HUES48 (cell line): Measurements from ENCODE around the gene CNTN4.

Experiments
- H3K27ac ChIP-seq: one replicate; pipeline ENCODE4 v1.7.0; 2013; ENCODE audit warnings: low read depth, low read length, inconsistent platforms
- H3K27me3 ChIP-seq: 2 replicates; pipeline ENCODE4 v1.6.1; 2013; ENCODE audit warnings: mild to moderate bottlenecking, low read length; ENCODE audit not compliant: control insufficient read depth, insufficient read depth
- H3K36me3 ChIP-seq: 2 replicates; pipeline ENCODE4 v1.6.1; 2013; ENCODE audit warnings: low read length; ENCODE audit not compliant: control insufficient read depth, insufficient read depth
- H3K4me1 ChIP-seq: 2 replicates; pipeline ENCODE4 v1.6.1; 2013; ENCODE audit warnings: mild to moderate bottlenecking, low read length; ENCODE audit not compliant: control insufficient read depth, insufficient read depth
- H3K4me3 ChIP-seq: 2 replicates; pipeline ENCODE4 v1.5.1; 2013; ENCODE audit warnings: mild to moderate bottlenecking, low read depth, low read length
- H3K9ac ChIP-seq: 2 replicates; pipeline ENCODE4 v1.6.1; 2013; ENCODE audit warnings: mild to moderate bottlenecking, low read depth, low read length, moderate library complexity
- H3K9me3 ChIP-seq: 2 replicates; pipeline ENCODE4 v1.6.1; 2013; ENCODE audit warnings: low read length; ENCODE audit not compliant: control insufficient read depth, insufficient read depth

Gene CNTN4

GRCh38 chr3:2390926-2391532, 292.4 kb downstream of the CNTN4 start:
- H3K4me3 ChIP-seq: no peak overlapping the region
- no peaks in the 10 kb centered on the region for H3K9me3 ChIP-seq
- H3K9ac ChIP-seq: no peak overlapping the region
- H3K27me3 ChIP-seq: no peaks in the 10 kb centered on the region
- no peak overlapping the region for H3K27ac ChIP-seq
- H3K36me3 ChIP-seq: no peaks in the 10 kb centered on the region
- H3K4me1 ChIP-seq: no peaks in the 10 kb centered on the region

GRCh38 chr3:2391896-2392295, 293.2 kb downstream of the CNTN4 start:
- Histone ChIP-seq H3K9me3 (no peaks in the 10 kb centered on the region), H3K9ac (no peak overlapping the region), H3K36me3 (no peaks in the 10 kb centered on the region), H3K4me3 (no peak overlapping the region), H3K27me3 (no peaks in the 10 kb centered on the region), H3K4me1 (no peaks in the 10 kb centered on the region), H3K27ac (no peak overlapping the region)

GRCh38 chr3:2392981-2393380, 294.3 kb downstream of the CNTN4 start:
- no peaks in the 10 kb centered on the region for H3K27me3 ChIP-seq
- no peak overlapping the region for H3K27ac ChIP-seq
- H3K36me3 ChIP-seq: no peaks in the 10 kb centered on the region
- no peaks in the 10 kb centered on the region for H3K4me1 ChIP-seq
- H3K9me3 ChIP-seq: no peaks in the 10 kb centered on the region
- H3K4me3 ChIP-seq: no peak overlapping the region
- no peak overlapping the region for H3K9ac ChIP-seq

- Histone ChIP-seq H3K27ac (no peak overlapping the region), H3K9me3 (no peaks in the 10 kb centered on the region), H3K27me3 (no peaks in the 10 kb centered on the region), H3K9ac (no peak overlapping the region), H3K4me1 (peaks cover 4% of the 10 kb centered on the region; the same call in 1 of the 2 replicates), H3K36me3 (no peaks in the 10 kb centered on the region), H3K4me3 (no peak overlapping the region)
These were observed 316.4 kb downstream of the CNTN4 start for GRCh38 chr3:2415083-2415482.

- no peak overlapping the region for H3K9ac ChIP-seq
- no peaks in the 10 kb centered on the region for H3K27me3 ChIP-seq
- H3K4me3 ChIP-seq: no peak overlapping the region
- peaks cover 11% of the 10 kb centered on the region; the same call in 1 of the 2 replicates for H3K4me1 ChIP-seq
- no peak overlapping the region for H3K27ac ChIP-seq
- H3K36me3 ChIP-seq: no peaks in the 10 kb centered on the region
- no peaks in the 10 kb centered on the region for H3K9me3 ChIP-seq
These were observed 322.3 kb downstream of the CNTN4 start for GRCh38 chr3:2420919-2421318.

GRCh38 chr3:2423143-2423542, 324.5 kb downstream of the CNTN4 start:
- Histone ChIP-seq H3K27ac (no peak overlapping the region), H3K36me3 (no peaks in the 10 kb centered on the region), H3K4me3 (no peak overlapping the region), H3K4me1 (peaks cover 11% of the 10 kb centered on the region; the same call in 1 of the 2 replicates), H3K27me3 (no peaks in the 10 kb centered on the region), H3K9me3 (no peaks in the 10 kb centered on the region), H3K9ac (no peak overlapping the region)

- no peaks in the 10 kb centered on the region for H3K36me3 ChIP-seq
- no peaks in the 10 kb centered on the region for H3K9me3 ChIP-seq
- no peak overlapping the region for H3K4me3 ChIP-seq
- H3K27ac ChIP-seq: no peak overlapping the region
- peaks cover 6% of the 10 kb centered on the region; the same call in 1 of the 2 replicates for H3K4me1 ChIP-seq
- no peaks in the 10 kb centered on the region for H3K27me3 ChIP-seq
- H3K9ac ChIP-seq: no peak overlapping the region
These were observed 342.9 kb downstream of the CNTN4 start for GRCh38 chr3:2441558-2441957.

GRCh38 chr3:2446146-2446545, 347.5 kb downstream of the CNTN4 start:
- Histone ChIP-seq H3K9me3 (no peaks in the 10 kb centered on the region), H3K36me3 (no peaks in the 10 kb centered on the region), H3K27ac (no peak overlapping the region), H3K9ac (no peak overlapping the region), H3K4me1 (peaks cover 6% of the 10 kb centered on the region; the same call in 1 of the 2 replicates), H3K27me3 (no peaks in the 10 kb centered on the region), H3K4me3 (no peak overlapping the region)

- no peaks in the 10 kb centered on the region for H3K9me3 ChIP-seq
These were observed 353.6 kb downstream of the CNTN4 start for GRCh38 chr3:2452249-2452648.

GRCh38 chr3:2454865-2455264, 356.2 kb downstream of the CNTN4 start:
- Histone ChIP-seq H3K4me1 (peaks cover 7% of the 10 kb centered on the region; the same call in 1 of the 2 replicates), H3K27me3 (no peaks in the 10 kb centered on the region), H3K4me3 (no peak overlapping the region), H3K27ac (no peak overlapping the region), H3K9me3 (no peaks in the 10 kb centered on the region), H3K36me3 (no peaks in the 10 kb centered on the region), H3K9ac (no peak overlapping the region)

More at GRCh38 chr3:2452249-2452648, 353.6 kb downstream of the CNTN4 start:
- H3K4me3 ChIP-seq: no peak overlapping the region
- H3K36me3 ChIP-seq: no peaks in the 10 kb centered on the region
- no peak overlapping the region for H3K9ac ChIP-seq
- H3K4me1 ChIP-seq: peaks cover 7% of the 10 kb centered on the region; the same call in 1 of the 2 replicates
- H3K27me3 ChIP-seq: no peaks in the 10 kb centered on the region
- H3K27ac ChIP-seq: no peak overlapping the region

- no peaks in the 10 kb centered on the region for H3K9me3 ChIP-seq
These were observed 358.1 kb downstream of the CNTN4 start for GRCh38 chr3:2456788-2457187.

More at GRCh38 chr3:2456788-2457187, 358.1 kb downstream of the CNTN4 start:
- peaks cover 6% of the 10 kb centered on the region; the same call in 1 of the 2 replicates for H3K4me1 ChIP-seq
- no peaks in the 10 kb centered on the region for H3K27me3 ChIP-seq
- H3K27ac ChIP-seq: no peak overlapping the region
- H3K36me3 ChIP-seq: no peaks in the 10 kb centered on the region
- no peak overlapping the region for H3K4me3 ChIP-seq
- no peak overlapping the region for H3K9ac ChIP-seq
